ENCODE results near the gene GPR155.

GPR155 gene

GRCh38 chr2:174445248-174445647 lies 41.6 kb downstream of the GPR155 start:
- Histone ChIP-seq H3K36me3 (ENCODE audit: insufficient read depth, insufficient read length, low read length) (no peaks in the 10 kb centered on the region), H3K4me3 (ENCODE audit: insufficient read length, low read depth) (no peak overlapping the region), H3K9me3 (ENCODE audit: insufficient read depth, low read length) (no peaks in the 10 kb centered on the region), H3K9ac (ENCODE audit: insufficient read length, low read depth) (no peak overlapping the region), H3K4me1 (ENCODE audit: insufficient read depth, insufficient read length) (peaks cover 3% of the 10 kb centered on the region), H3K27me3 (ENCODE audit: insufficient read depth, insufficient read length) (no peaks in the 10 kb centered on the region)
- no peak for DNase-seq (ENCODE audit: low read depth, low spot score)
- TF ChIP-seq YY1 (IDR thresholded peaks at IDR 0.05; ENCODE audit: insufficient read depth, insufficient read length) (no peak), ZNF274 (IDR thresholded peaks at IDR 0.05; ENCODE audit: low read depth, low read length) (no peak), SUZ12 (IDR thresholded peaks at IDR 0.05; ENCODE audit: extremely low read depth, insufficient read depth, insufficient read length) (no peak)

- DNase-seq (ENCODE audit: low read depth, low spot score) = no peak
- Histone ChIP-seq H3K4me3 (ENCODE audit: insufficient read length, low read depth) (no peak overlapping the region), H3K27me3 (ENCODE audit: insufficient read depth, insufficient read length) (no peaks in the 10 kb centered on the region), H3K36me3 (ENCODE audit: insufficient read depth, insufficient read length, low read length) (no peaks in the 10 kb centered on the region), H3K9me3 (ENCODE audit: insufficient read depth, low read length) (no peaks in the 10 kb centered on the region), H3K9ac (ENCODE audit: insufficient read length, low read depth) (no peak overlapping the region), H3K4me1 (ENCODE audit: insufficient read depth, insufficient read length) (peaks cover 3% of the 10 kb centered on the region)
- TF ChIP-seq YY1 (IDR thresholded peaks at IDR 0.05; ENCODE audit: insufficient read depth, insufficient read length) (no peak), ZNF274 (IDR thresholded peaks at IDR 0.05; ENCODE audit: low read depth, low read length) (no peak), SUZ12 (IDR thresholded peaks at IDR 0.05; ENCODE audit: extremely low read depth, insufficient read depth, insufficient read length) (no peak)
Observed at GRCh38 chr2:174444761-174445160, 42.1 kb downstream of the GPR155 start.

GRCh38 chr2:174442546-174443510 lies 44.0 kb downstream of the GPR155 start:
- H3K36me3 ChIP-seq (ENCODE audit: insufficient read depth, insufficient read length, low read length) = no peaks in the 10 kb centered on the region
- no peak overlapping the region for H3K4me3 ChIP-seq (ENCODE audit: insufficient read length, low read depth)
- peaks cover 3% of the 10 kb centered on the region for H3K4me1 ChIP-seq (ENCODE audit: insufficient read depth, insufficient read length)
- DNase-seq (ENCODE audit: low read depth, low spot score) = peak; percentile 33
- H3K9me3 ChIP-seq (ENCODE audit: insufficient read depth, low read length) = no peaks in the 10 kb centered on the region
- H3K27me3 ChIP-seq (ENCODE audit: insufficient read depth, insufficient read length) = no peaks in the 10 kb centered on the region
- no peak overlapping the region for H3K9ac ChIP-seq (ENCODE audit: insufficient read length, low read depth)
- TF ChIP-seq SUZ12 (IDR thresholded peaks at IDR 0.05; ENCODE audit: extremely low read depth, insufficient read depth, insufficient read length) (no peak), ZNF274 (IDR thresholded peaks at IDR 0.05; ENCODE audit: low read depth, low read length) (no peak), YY1 (IDR thresholded peaks at IDR 0.05; ENCODE audit: insufficient read depth, insufficient read length) (no peak)

DNA sequence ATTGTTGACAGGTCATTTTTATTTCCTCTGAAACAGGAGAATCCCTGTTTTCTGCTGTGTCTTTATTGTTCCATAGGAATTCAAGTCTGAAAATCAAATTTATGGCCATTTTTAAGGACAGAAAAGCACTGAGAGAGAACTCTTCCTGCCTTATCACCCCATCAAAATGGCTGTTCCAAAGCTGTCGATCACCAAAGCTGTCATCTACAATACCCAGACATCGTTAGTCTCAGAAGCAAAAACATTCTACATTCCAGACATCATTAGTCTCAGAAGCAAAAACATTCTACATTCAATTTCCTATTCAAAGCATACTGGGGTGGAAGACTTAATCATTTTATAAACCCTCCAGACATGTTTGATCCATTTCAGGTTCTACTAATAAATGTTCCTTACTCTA lies 46.9 kb downstream of the GPR155 start:
- no peak for DNase-seq (ENCODE audit: low read depth, low spot score)
- Histone ChIP-seq H3K27me3 (ENCODE audit: insufficient read depth, insufficient read length) (no peaks in the 10 kb centered on the region), H3K9me3 (ENCODE audit: insufficient read depth, low read length) (no peaks in the 10 kb centered on the region)

DNA sequence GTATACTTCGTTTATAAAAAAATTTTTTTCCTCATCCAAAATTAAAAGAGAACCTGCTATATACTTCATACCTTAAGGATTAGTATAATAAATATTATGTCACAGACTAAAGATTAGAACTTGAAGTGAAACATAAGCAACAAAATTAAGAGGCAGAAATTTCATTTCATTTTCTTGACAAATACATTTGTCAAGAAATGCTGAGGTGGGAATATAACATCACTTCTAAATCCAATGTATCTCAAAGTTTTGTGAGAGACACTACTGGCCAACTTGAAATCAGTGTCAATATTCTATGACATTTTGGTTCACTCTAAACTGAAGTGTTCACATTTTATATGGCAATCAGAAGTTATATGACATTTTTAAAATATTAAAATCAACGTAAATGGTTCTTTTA lies 47.5 kb downstream of the GPR155 start:
- no peak for DNase-seq (ENCODE audit: low read depth, low spot score)
- no peaks in the 10 kb centered on the region for H3K27me3 ChIP-seq (ENCODE audit: insufficient read depth, insufficient read length)

More for the DNA sequence above, 46.9 kb downstream of the GPR155 start:
- H3K4me3 ChIP-seq (ENCODE audit: insufficient read length, low read depth) = no peak overlapping the region
- H3K4me1 ChIP-seq (ENCODE audit: insufficient read depth, insufficient read length) = peaks cover 3% of the 10 kb centered on the region
- no peak for TF ChIP-seq ZNF274 (IDR thresholded peaks at IDR 0.05; ENCODE audit: low read depth, low read length)
- TF ChIP-seq SUZ12 (IDR thresholded peaks at IDR 0.05; ENCODE audit: extremely low read depth, insufficient read depth, insufficient read length) = no peak
- no peak for TF ChIP-seq YY1 (IDR thresholded peaks at IDR 0.05; ENCODE audit: insufficient read depth, insufficient read length)
- H3K9ac ChIP-seq (ENCODE audit: insufficient read length, low read depth) = no peak overlapping the region
- peaks cover 5% of the 10 kb centered on the region for H3K36me3 ChIP-seq (ENCODE audit: insufficient read depth, insufficient read length, low read length)

DNA sequence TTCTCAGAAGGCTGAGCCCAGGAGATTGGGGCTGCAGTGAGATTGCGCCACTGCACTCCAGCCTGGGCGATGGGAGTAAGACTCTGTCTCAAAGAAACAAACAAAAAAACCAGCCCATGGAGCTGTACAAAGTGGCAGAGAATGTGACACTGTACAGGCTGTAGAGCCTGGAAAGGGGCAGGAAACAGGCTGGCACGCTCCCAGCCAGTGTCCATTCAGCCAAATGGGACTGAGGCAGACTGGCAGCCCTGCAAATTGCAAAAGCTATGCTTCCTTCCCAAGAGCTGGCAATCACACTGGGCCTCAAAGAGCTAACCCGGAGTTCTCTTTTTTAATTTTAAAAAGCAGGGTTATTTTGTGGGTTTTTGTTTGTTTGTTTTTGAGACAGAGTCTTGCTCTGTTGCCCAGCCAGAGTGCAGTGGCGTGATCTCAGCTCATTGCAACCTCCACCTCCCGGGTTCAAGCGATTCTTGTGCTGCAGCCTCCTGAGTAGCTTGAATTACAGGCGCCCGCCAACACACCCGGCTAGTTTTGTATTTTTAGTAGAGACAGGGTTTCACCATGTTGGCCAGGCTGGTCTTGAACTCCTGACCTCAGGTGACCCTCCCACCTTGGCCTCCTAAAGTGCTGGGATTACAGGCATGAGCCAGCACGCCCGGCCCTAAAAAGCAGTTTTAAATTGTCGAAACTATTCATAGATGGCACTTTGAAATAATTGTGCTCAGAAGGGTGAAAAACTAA lies 48.5 kb downstream of the GPR155 start:
- Histone ChIP-seq H3K27me3 (ENCODE audit: insufficient read depth, insufficient read length) (no peaks in the 10 kb centered on the region), H3K36me3 (ENCODE audit: insufficient read depth, insufficient read length, low read length) (peaks cover 5% of the 10 kb centered on the region), H3K9ac (ENCODE audit: insufficient read length, low read depth) (no peak overlapping the region), H3K9me3 (ENCODE audit: insufficient read depth, low read length) (no peaks in the 10 kb centered on the region), H3K4me1 (ENCODE audit: insufficient read depth, insufficient read length) (peaks cover 3% of the 10 kb centered on the region), H3K4me3 (ENCODE audit: insufficient read length, low read depth) (no peak overlapping the region)
- TF ChIP-seq SUZ12 (IDR thresholded peaks at IDR 0.05; ENCODE audit: extremely low read depth, insufficient read depth, insufficient read length) = no peak
- TF ChIP-seq ZNF274 (IDR thresholded peaks at IDR 0.05; ENCODE audit: low read depth, low read length) = no peak
- no peak for TF ChIP-seq YY1 (IDR thresholded peaks at IDR 0.05; ENCODE audit: insufficient read depth, insufficient read length)
- no peak for DNase-seq (ENCODE audit: low read depth, low spot score)

More for the DNA sequence above, 47.5 kb downstream of the GPR155 start:
- TF ChIP-seq YY1 (IDR thresholded peaks at IDR 0.05; ENCODE audit: insufficient read depth, insufficient read length) (no peak), ZNF274 (IDR thresholded peaks at IDR 0.05; ENCODE audit: low read depth, low read length) (no peak), SUZ12 (IDR thresholded peaks at IDR 0.05; ENCODE audit: extremely low read depth, insufficient read depth, insufficient read length) (no peak)
- Histone ChIP-seq H3K36me3 (ENCODE audit: insufficient read depth, insufficient read length, low read length) (peaks cover 5% of the 10 kb centered on the region), H3K9ac (ENCODE audit: insufficient read length, low read depth) (no peak overlapping the region), H3K4me1 (ENCODE audit: insufficient read depth, insufficient read length) (peaks cover 3% of the 10 kb centered on the region), H3K4me3 (ENCODE audit: insufficient read length, low read depth) (no peak overlapping the region), H3K9me3 (ENCODE audit: insufficient read depth, low read length) (no peaks in the 10 kb centered on the region)

- no peak for TF ChIP-seq SUZ12 (IDR thresholded peaks at IDR 0.05; ENCODE audit: extremely low read depth, insufficient read depth, insufficient read length)
- TF ChIP-seq YY1 (IDR thresholded peaks at IDR 0.05; ENCODE audit: insufficient read depth, insufficient read length) = no peak
- TF ChIP-seq ZNF274 (IDR thresholded peaks at IDR 0.05; ENCODE audit: low read depth, low read length) = no peak
- no peak for DNase-seq (ENCODE audit: low read depth, low spot score)
- Histone ChIP-seq H3K4me3 (ENCODE audit: insufficient read length, low read depth) (no peak overlapping the region), H3K9ac (ENCODE audit: insufficient read length, low read depth) (no peak overlapping the region), H3K27me3 (ENCODE audit: insufficient read depth, insufficient read length) (no peaks in the 10 kb centered on the region), H3K36me3 (ENCODE audit: insufficient read depth, insufficient read length, low read length) (peaks cover 5% of the 10 kb centered on the region), H3K9me3 (ENCODE audit: insufficient read depth, low read length) (no peaks in the 10 kb centered on the region), H3K4me1 (ENCODE audit: insufficient read depth, insufficient read length) (no peaks in the 10 kb centered on the region)
Observed at GRCh38 chr2:174436351-174436750, 50.5 kb downstream of the GPR155 start.
